SK-N-MC (cell line): Measurements from ENCODE around the gene FAM24B.
A peak's percentile ranks its signal among the peaks of the same experiment; 100 is the strongest.
"Not testable (repeated sequence)": the region's sequence is repeated elsewhere in the genome, so short reads cannot be mapped to it uniquely, and the experiment has no call there.

Experiments
- DNase-seq: peaks from one replicate; pipeline ENCODE4 v3.0.0-alpha.2; 2011; ENCODE audit warnings: low read depth, low spot score
- H3K27ac ChIP-seq: fragments of 200-600 bp; sonication (generic); 2 replicates; pipeline ENCODE4 v1.5.1; 2016; ENCODE audit warnings: mixed run types
- H3K36me3 ChIP-seq: fragments of 200-600 bp; sonication (generic); 2 replicates; pipeline ENCODE4 v1.6.1; 2017; ENCODE audit warnings: antibody characterized with exemption, low read length, mixed read lengths; ENCODE audit not compliant: insufficient read depth
- H3K4me3 ChIP-seq: fragments of 200-600 bp; sonication (generic); 2 replicates; pipeline ENCODE4 v1.5.1; 2016
- H3K9ac ChIP-seq: fragments of 200-600 bp; sonication (generic); 2 replicates; pipeline ENCODE4 v1.8.0; 2017; ENCODE audit warnings: mixed run types, mixed read lengths; ENCODE audit not compliant: insufficient read length
- H3K9me3 ChIP-seq: fragments of 200-600 bp; sonication (generic); 2 replicates; pipeline ENCODE4 v1.6.1; 2017; ENCODE audit warnings: low read depth, mild to moderate bottlenecking, antibody characterized with exemption, low read length, moderate library complexity, mixed read lengths
- EZH2 ChIP-seq: fragments of 200-600 bp; sonication (generic); IDR thresholded peaks from one replicate; pipeline ENCODE4 v1.6.1; 2017; ENCODE audit warnings: antibody characterized with exemption
- FOXP2 ChIP-seq: optimal IDR thresholded peaks from 2 replicates; pipeline ENCODE3; 2011; ENCODE audit warnings: mild to moderate bottlenecking, moderate library complexity; ENCODE audit not compliant: insufficient read depth; ENCODE audit errors: extremely low read length, control extremely low read depth
- POLR2AphosphoS5 ChIP-seq: IDR thresholded peaks from 2 replicates; pipeline ENCODE4 v1.6.1; 2012; ENCODE audit warnings: mild to moderate bottlenecking, low read depth, low read length, borderline replicate concordance

Gene FAM24B

GRCh38 chr10:122879339-122880273 lies at the start of gene FAM24B:
Gene FAM24B (minus strand): TSS chr10:122879581. CDS start chr10:122850515, 29,066 bp downstream.
- Histone ChIP-seq H3K9me3 (no peaks in the 10 kb centered on the region), H3K36me3 (peaks cover 11% of the 10 kb centered on the region; the same call in 1 of the 2 replicates), H3K4me3 (peak within 1 kb of the TSS; percentile 83), H3K9ac (peak within 1 kb of the TSS; percentile 74), H3K27ac (no peak within 1 kb of the TSS)
- no peak for TF ChIP-seq EZH2
- peak; percentile 75; the same call in 1 of the 2 replicates for TF ChIP-seq POLR2AphosphoS5
- TF ChIP-seq FOXP2: no peak
- DNase-seq: peak; percentile 77

- Histone ChIP-seq H3K9me3 (no peaks in the 10 kb centered on the region), H3K9ac (no peak overlapping the region), H3K4me3 (no peak overlapping the region), H3K27ac (no peak overlapping the region), H3K36me3 (no peaks in the 10 kb centered on the region)
- TF ChIP-seq POLR2AphosphoS5: no peak
- TF ChIP-seq EZH2: no peak
- no peak for DNase-seq
These were observed 36.3 kb upstream of the FAM24B start for GRCh38 chr10:122915700-122916099.

GRCh38 chr10:122911889-122912484 lies 32.6 kb upstream of the FAM24B start:
- H3K9ac ChIP-seq: no peak overlapping the region
- TF ChIP-seq EZH2 (no peak), FOXP2 (no peak), POLR2AphosphoS5 (no peak)
- no peaks in the 10 kb centered on the region for H3K9me3 ChIP-seq
- H3K27ac ChIP-seq: no peak overlapping the region
- DNase-seq: no peak
- H3K4me3 ChIP-seq: no peak overlapping the region
- no peaks in the 10 kb centered on the region for H3K36me3 ChIP-seq

GRCh38 chr10:122910310-122910709 lies 30.9 kb upstream of the FAM24B start, which contains the start of gene FAM24A:
Gene FAM24A (plus strand): TSS chr10:122910610. CDS start chr10:122911635, 1,025 bp downstream.
- DNase-seq: no peak
- Histone ChIP-seq H3K9me3 (no peaks in the 10 kb centered on the region), H3K9ac (no peak within 1 kb of the TSS), H3K4me3 (no peak within 1 kb of the TSS), H3K36me3 (no peaks in the 10 kb centered on the region), H3K27ac (no peak within 1 kb of the TSS)
- TF ChIP-seq POLR2AphosphoS5 (no peak), FOXP2 (no peak), EZH2 (no peak)

- H3K9ac ChIP-seq, H3K4me3 ChIP-seq, H3K27ac ChIP-seq, H3K36me3 ChIP-seq, DNase-seq, H3K9me3 ChIP-seq: not testable (repeated sequence)
These were observed 24.5 kb upstream of the FAM24B start for GRCh38 chr10:122903861-122904260.

- no peak overlapping the region for H3K27ac ChIP-seq
- no peak overlapping the region for H3K9ac ChIP-seq
- no peak overlapping the region for H3K4me3 ChIP-seq
- TF ChIP-seq POLR2AphosphoS5 (no peak), FOXP2 (no peak), EZH2 (no peak)
- H3K9me3 ChIP-seq: no peaks in the 10 kb centered on the region
- DNase-seq: no peak
- H3K36me3 ChIP-seq: no peaks in the 10 kb centered on the region
These were observed 15.0 kb upstream of the FAM24B start for GRCh38 chr10:122894261-122894944.

- no peak overlapping the region for H3K9ac ChIP-seq
- TF ChIP-seq POLR2AphosphoS5 (no peak), FOXP2 (no peak), EZH2 (no peak)
- H3K4me3 ChIP-seq: no peak overlapping the region
- H3K27ac ChIP-seq: no peak overlapping the region
- no peak for DNase-seq
- no peaks in the 10 kb centered on the region for H3K9me3 ChIP-seq
- H3K36me3 ChIP-seq: no peaks in the 10 kb centered on the region
These were observed 4.8 kb upstream of the FAM24B start for GRCh38 chr10:122884166-122884565.

GRCh38 chr10:122882766-122883165 lies 3.4 kb upstream of the FAM24B start:
- Histone ChIP-seq H3K9ac (no peak overlapping the region), H3K4me3 (no peak overlapping the region), H3K9me3 (no peaks in the 10 kb centered on the region), H3K36me3 (peaks cover 2% of the 10 kb centered on the region; the same call in 1 of the 2 replicates), H3K27ac (no peak overlapping the region)
- TF ChIP-seq POLR2AphosphoS5: no peak
- no peak for TF ChIP-seq FOXP2
- TF ChIP-seq EZH2: no peak
- no peak for DNase-seq
